ENCODE measurements around the gene TUFT1.

TUFT1 gene

GRCh38 chr1:151574575-151575529 is 34.7 kb downstream of the TUFT1 start:
- TF ChIP-seq FOXM1 (IDR thresholded peaks at IDR 0.05; ENCODE audit: borderline replicate concordance, low read depth) = no peak
- no peak for TF ChIP-seq TAF1 (IDR thresholded peaks at IDR 0.05; ENCODE audit: low read depth)
- no peak for TF ChIP-seq TEAD4 (IDR thresholded peaks at IDR 0.05)
- TF ChIP-seq YY1 (IDR thresholded peaks at IDR 0.05; ENCODE audit: low read depth) = no peak

DNA sequence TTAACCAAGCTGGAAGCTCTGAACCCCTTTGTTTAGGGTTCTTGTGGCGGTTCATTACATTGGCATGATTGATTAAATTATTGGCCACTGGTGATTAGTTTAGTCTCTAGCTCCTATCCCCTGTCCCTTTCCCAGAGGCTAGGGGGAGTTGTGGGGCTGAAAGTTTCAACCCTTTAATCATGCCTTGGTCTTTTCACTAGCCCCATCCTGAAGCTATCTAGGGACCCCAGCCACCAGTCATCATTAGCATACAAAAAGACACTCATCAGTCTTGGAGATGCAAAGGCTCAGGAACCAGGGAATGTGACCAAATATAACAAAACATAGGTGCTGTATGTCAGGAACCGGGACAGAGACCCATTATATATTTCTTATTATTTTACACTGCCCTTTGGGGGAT is 37.1 kb downstream of the TUFT1 start:
- no peak for TF ChIP-seq RAD21 (IDR thresholded peaks at IDR 0.05; ENCODE audit: low read depth)

- TF ChIP-seq TEAD4 (IDR thresholded peaks at IDR 0.05) = no peak
- TF ChIP-seq YY1 (IDR thresholded peaks at IDR 0.05; ENCODE audit: low read depth) = no peak
- no peak for TF ChIP-seq ZBTB7A (IDR thresholded peaks at IDR 0.05; ENCODE audit: low read depth)
- no peak for TF ChIP-seq CREB1 (IDR thresholded peaks at IDR 0.05; ENCODE audit: low read depth)
- TF ChIP-seq NFIC (IDR thresholded peaks at IDR 0.05) = no peak
- TF ChIP-seq EGR1 (IDR thresholded peaks at IDR 0.05) = no peak
- TF ChIP-seq, protein P1, sequence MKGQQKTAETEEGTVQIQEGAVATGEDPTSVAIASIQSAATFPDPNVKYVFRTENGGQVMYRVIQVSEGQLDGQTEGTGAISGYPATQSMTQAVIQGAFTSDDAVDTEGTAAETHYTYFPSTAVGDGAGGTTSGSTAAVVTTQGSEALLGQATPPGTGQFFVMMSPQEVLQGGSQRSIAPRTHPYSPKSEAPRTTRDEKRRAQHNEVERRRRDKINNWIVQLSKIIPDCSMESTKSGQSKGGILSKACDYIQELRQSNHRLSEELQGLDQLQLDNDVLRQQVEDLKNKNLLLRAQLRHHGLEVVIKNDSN (IDR thresholded peaks at IDR 0.05) = no peak
- no peak for TF ChIP-seq FOXM1 (IDR thresholded peaks at IDR 0.05; ENCODE audit: borderline replicate concordance, low read depth)
- TF ChIP-seq RAD21 (IDR thresholded peaks at IDR 0.05; ENCODE audit: low read depth) = no peak
- TF ChIP-seq CEBPB (IDR thresholded peaks at IDR 0.05) = no peak
- TF ChIP-seq REST (IDR thresholded peaks at IDR 0.05; ENCODE audit: low read depth) = no peak
- no peak for TF ChIP-seq TCF12 (IDR thresholded peaks at IDR 0.05; ENCODE audit: low read depth)
- no peak for TF ChIP-seq TAF1 (IDR thresholded peaks at IDR 0.05; ENCODE audit: low read depth)
- TF ChIP-seq EP300 (IDR thresholded peaks at IDR 0.05; ENCODE audit: borderline replicate concordance) = no peak
- TF ChIP-seq, protein P2, sequence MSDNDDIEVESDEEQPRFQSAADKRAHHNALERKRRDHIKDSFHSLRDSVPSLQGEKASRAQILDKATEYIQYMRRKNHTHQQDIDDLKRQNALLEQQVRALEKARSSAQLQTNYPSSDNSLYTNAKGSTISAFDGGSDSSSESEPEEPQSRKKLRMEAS (IDR thresholded peaks at IDR 0.05) = no peak
Observed at GRCh38 chr1:151578941-151579340, 38.8 kb downstream of the TUFT1 start.

DNA sequence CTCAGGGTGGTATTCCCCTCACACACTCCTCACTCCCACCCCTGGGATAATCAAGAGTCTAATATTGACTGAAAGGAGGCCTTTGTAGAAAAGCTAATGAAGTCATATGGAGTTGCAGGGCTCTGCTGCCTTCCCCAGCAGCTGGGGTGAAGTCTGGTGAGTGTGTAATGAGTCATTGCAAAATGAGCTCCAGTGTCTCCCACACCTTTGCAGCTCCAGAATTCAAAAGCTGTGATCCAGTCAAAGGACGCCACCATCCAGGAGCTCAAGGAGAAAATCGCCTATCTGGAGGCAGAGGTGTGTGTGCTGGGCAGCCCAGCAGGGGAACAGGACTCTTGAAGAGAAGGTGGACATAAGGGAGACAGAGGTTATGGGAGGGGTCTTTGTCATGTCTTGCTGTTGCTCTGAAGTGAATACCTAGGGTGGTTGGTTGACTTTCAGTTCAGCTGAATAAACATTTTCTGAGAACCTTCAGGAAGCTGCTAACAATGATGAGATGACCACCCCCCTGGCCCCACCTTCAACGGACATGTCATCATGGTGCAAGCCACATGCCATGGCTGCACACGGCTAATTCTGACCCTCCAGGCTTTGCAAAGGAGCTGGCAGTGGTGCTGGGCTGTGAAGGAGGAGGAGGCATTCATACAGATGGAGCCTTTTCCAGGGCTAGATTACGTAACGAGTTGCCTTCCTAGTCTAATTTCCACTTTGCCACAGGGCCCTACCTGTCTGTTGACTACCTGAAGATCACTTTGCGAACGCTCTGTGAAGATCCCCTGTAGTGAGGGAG is 39.5 kb downstream of the TUFT1 start:
- TF ChIP-seq ZBTB7A (IDR thresholded peaks at IDR 0.05; ENCODE audit: low read depth) = no peak
- TF ChIP-seq, protein P1 (IDR thresholded peaks at IDR 0.05) = no peak
- TF ChIP-seq FOXM1 (IDR thresholded peaks at IDR 0.05; ENCODE audit: borderline replicate concordance, low read depth) = no peak
- no peak for TF ChIP-seq REST (IDR thresholded peaks at IDR 0.05; ENCODE audit: low read depth)
- no peak for TF ChIP-seq TEAD4 (IDR thresholded peaks at IDR 0.05)
- no peak for TF ChIP-seq CREB1 (IDR thresholded peaks at IDR 0.05; ENCODE audit: low read depth)
- no peak for TF ChIP-seq TAF1 (IDR thresholded peaks at IDR 0.05; ENCODE audit: low read depth)
- TF ChIP-seq, protein P2 (IDR thresholded peaks at IDR 0.05) = no peak
- no peak for TF ChIP-seq YY1 (IDR thresholded peaks at IDR 0.05; ENCODE audit: low read depth)
- TF ChIP-seq CEBPB (IDR thresholded peaks at IDR 0.05) = no peak
- TF ChIP-seq EP300 (IDR thresholded peaks at IDR 0.05; ENCODE audit: borderline replicate concordance) = no peak
- no peak for TF ChIP-seq NFIC (IDR thresholded peaks at IDR 0.05)
- no peak for TF ChIP-seq TCF12 (IDR thresholded peaks at IDR 0.05; ENCODE audit: low read depth)
- TF ChIP-seq EGR1 (IDR thresholded peaks at IDR 0.05) = no peak
- TF ChIP-seq RAD21 (IDR thresholded peaks at IDR 0.05; ENCODE audit: low read depth) = no peak

GRCh38 chr1:151581451-151581850 is 41.3 kb downstream of the TUFT1 start:
- TF ChIP-seq, protein P2 (IDR thresholded peaks at IDR 0.05) = no peak
- no peak for TF ChIP-seq TCF12 (IDR thresholded peaks at IDR 0.05; ENCODE audit: low read depth)
- TF ChIP-seq FOXM1 (IDR thresholded peaks at IDR 0.05; ENCODE audit: borderline replicate concordance, low read depth) = no peak
- no peak for TF ChIP-seq CREB1 (IDR thresholded peaks at IDR 0.05; ENCODE audit: low read depth)
- TF ChIP-seq, protein P1 (IDR thresholded peaks at IDR 0.05) = no peak
- TF ChIP-seq YY1 (IDR thresholded peaks at IDR 0.05; ENCODE audit: low read depth) = no peak
- TF ChIP-seq REST (IDR thresholded peaks at IDR 0.05; ENCODE audit: low read depth) = no peak
- no peak for TF ChIP-seq TEAD4 (IDR thresholded peaks at IDR 0.05)
- no peak for TF ChIP-seq RAD21 (IDR thresholded peaks at IDR 0.05; ENCODE audit: low read depth)
- no peak for TF ChIP-seq TAF1 (IDR thresholded peaks at IDR 0.05; ENCODE audit: low read depth)
- TF ChIP-seq NFIC (IDR thresholded peaks at IDR 0.05) = no peak
- no peak for TF ChIP-seq EGR1 (IDR thresholded peaks at IDR 0.05)
- TF ChIP-seq ZBTB7A (IDR thresholded peaks at IDR 0.05; ENCODE audit: low read depth) = no peak
- no peak for TF ChIP-seq CEBPB (IDR thresholded peaks at IDR 0.05)
- TF ChIP-seq EP300 (IDR thresholded peaks at IDR 0.05; ENCODE audit: borderline replicate concordance) = no peak

Measured in Ishikawa (cell line).